ENCODE measurements around the gene COL4A2. TPM values are rescaled to one million over a fixed set of nuclear protein-coding genes. Genes with fewer than 3 reads are reported as not detected.

COL4A2 gene
- total RNA-seq, 1 donor from 2014 or later: 1,414 TPM

DNA sequence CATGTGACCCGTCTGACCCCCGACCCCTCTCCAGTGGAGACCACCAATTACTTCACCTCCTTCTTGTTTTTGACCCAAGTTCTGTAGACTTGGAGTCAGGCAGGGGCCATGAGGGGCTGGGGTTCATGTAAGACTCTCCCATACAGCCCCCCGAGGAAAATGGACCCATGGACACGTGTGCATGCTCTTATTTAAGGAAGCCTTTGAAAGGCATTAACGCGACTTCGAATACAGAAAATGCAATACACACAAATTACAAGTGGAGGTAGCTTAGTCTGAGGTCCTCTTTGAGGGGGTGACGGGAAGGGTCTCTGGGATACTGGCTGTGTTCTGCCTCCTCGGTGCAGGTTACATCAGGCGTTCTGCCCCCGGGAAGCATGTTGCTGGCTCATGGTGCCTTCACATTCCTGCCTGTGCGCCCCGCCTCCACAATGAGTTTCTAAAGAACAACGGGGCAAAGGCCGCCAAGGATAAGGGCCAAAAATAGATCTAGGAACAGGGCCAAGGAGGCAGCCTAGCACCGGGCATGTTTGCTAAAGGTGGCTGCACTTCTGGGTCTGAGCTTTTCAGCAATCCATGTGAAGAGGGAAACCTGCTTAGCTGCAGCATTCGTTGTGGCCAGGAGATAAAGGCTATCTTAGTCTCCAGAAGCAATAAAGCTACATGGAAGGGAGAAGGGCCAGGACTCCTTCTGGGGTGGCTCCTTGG lies 199.9 kb downstream of the COL4A2 start:
- Mint-ChIP-seq H3K27me3 (ENCODE audit: low read depth, unreplicated experiment) (no peaks in the 10 kb centered on the region), H3K4me3 (ENCODE audit: unreplicated experiment) (no peak overlapping the region), H3K27ac (ENCODE audit: unreplicated experiment) (no peak overlapping the region), H3K36me3 (ENCODE audit: low read depth, unreplicated experiment) (peaks cover 38% of the 10 kb centered on the region), H3K4me1 (ENCODE audit: low read depth, unreplicated experiment) (peaks cover 18% of the 10 kb centered on the region), H3K9me3 (ENCODE audit: unreplicated experiment) (no peaks in the 10 kb centered on the region)
- FAIRE-seq: no peak
- Histone ChIP-seq H3K4me2 (ENCODE audit: low read length) (peak overlapping the region; percentile 50), H3K4me1 (ENCODE audit: insufficient read depth, low read length) (no peaks in the 10 kb centered on the region), H3K27me3 (ENCODE audit: insufficient read depth, low read length) (no peaks in the 10 kb centered on the region), H3K4me3 (ENCODE audit: insufficient read depth, low read depth, low read length) (no peak overlapping the region), H4K20me1 (ENCODE audit: insufficient read depth, low read length) (peaks cover 52% of the 10 kb centered on the region), H3K36me3 (ENCODE audit: insufficient read depth, low read length) (peaks cover 58% of the 10 kb centered on the region), H3K9ac (ENCODE audit: low read length) (no peak overlapping the region), H3K79me2 (ENCODE audit: insufficient read depth, low read length) (no peaks in the 10 kb centered on the region), H3K27ac (ENCODE audit: low read depth, low read length) (no peak overlapping the region), H3K9me3 (ENCODE audit: insufficient read depth, low read depth, low read length) (no peaks in the 10 kb centered on the region), H2AFZ (ENCODE audit: low read depth, low read length) (no peak overlapping the region)
- DNase-seq (ENCODE audit: low read depth): no peak
- TF ChIP-seq EZH2 (IDR thresholded peaks at IDR 0.05; ENCODE audit: insufficient read depth, low read length): no peak
- TF ChIP-seq, protein P1, sequence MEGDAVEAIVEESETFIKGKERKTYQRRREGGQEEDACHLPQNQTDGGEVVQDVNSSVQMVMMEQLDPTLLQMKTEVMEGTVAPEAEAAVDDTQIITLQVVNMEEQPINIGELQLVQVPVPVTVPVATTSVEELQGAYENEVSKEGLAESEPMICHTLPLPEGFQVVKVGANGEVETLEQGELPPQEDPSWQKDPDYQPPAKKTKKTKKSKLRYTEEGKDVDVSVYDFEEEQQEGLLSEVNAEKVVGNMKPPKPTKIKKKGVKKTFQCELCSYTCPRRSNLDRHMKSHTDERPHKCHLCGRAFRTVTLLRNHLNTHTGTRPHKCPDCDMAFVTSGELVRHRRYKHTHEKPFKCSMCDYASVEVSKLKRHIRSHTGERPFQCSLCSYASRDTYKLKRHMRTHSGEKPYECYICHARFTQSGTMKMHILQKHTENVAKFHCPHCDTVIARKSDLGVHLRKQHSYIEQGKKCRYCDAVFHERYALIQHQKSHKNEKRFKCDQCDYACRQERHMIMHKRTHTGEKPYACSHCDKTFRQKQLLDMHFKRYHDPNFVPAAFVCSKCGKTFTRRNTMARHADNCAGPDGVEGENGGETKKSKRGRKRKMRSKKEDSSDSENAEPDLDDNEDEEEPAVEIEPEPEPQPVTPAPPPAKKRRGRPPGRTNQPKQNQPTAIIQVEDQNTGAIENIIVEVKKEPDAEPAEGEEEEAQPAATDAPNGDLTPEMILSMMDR (IDR thresholded peaks at IDR 0.05; ENCODE audit: insufficient read depth, low read depth, low read length): no peak

DNA sequence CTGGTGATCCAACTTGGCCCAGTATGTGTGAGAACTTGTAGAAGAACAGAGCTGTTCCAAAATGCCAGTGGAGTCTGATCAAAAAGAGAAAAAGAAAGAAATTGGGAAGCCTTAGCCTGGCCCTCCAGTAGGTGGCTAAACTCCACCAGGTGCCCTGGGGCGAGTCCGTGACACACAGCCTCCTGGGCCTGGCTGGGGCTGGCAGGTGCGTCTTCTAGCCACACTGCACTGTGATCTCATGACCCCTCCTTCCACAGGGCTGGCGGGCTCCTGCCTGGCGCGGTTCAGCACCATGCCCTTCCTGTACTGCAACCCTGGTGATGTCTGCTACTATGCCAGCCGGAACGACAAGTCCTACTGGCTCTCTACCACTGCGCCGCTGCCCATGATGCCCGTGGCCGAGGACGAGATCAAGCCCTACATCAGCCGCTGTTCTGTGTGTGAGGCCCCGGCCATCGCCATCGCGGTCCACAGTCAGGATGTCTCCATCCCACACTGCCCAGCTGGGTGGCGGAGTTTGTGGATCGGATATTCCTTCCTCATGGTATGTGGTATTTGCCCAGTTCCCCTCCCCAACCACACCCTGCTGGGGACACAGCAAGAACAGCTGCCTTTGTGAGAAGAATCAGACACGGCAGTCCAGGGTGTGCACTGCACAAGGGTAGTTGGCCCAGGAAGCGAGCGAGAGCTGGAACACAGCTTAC lies 200.7 kb downstream of the COL4A2 start:
- H3K4me2 ChIP-seq (ENCODE audit: low read length): no peak overlapping the region
- H3K4me1 Mint-ChIP-seq (ENCODE audit: low read depth, unreplicated experiment): peaks cover 15% of the 10 kb centered on the region
- FAIRE-seq: no peak

More for the DNA sequence above, 200.7 kb downstream of the COL4A2 start:
- Mint-ChIP-seq H3K27ac (ENCODE audit: unreplicated experiment) (no peak overlapping the region), H3K4me3 (ENCODE audit: unreplicated experiment) (no peak overlapping the region), H3K36me3 (ENCODE audit: low read depth, unreplicated experiment) (peaks cover 31% of the 10 kb centered on the region), H3K27me3 (ENCODE audit: low read depth, unreplicated experiment) (no peaks in the 10 kb centered on the region), H3K9me3 (ENCODE audit: unreplicated experiment) (no peaks in the 10 kb centered on the region)
- Histone ChIP-seq H2AFZ (ENCODE audit: low read depth, low read length) (no peak overlapping the region), H3K9ac (ENCODE audit: low read length) (no peak overlapping the region), H3K9me3 (ENCODE audit: insufficient read depth, low read depth, low read length) (no peaks in the 10 kb centered on the region), H4K20me1 (ENCODE audit: insufficient read depth, low read length) (peaks cover 58% of the 10 kb centered on the region), H3K79me2 (ENCODE audit: insufficient read depth, low read length) (no peaks in the 10 kb centered on the region), H3K4me3 (ENCODE audit: insufficient read depth, low read depth, low read length) (no peak overlapping the region), H3K27me3 (ENCODE audit: insufficient read depth, low read length) (no peaks in the 10 kb centered on the region), H3K4me1 (ENCODE audit: insufficient read depth, low read length) (no peaks in the 10 kb centered on the region), H3K36me3 (ENCODE audit: insufficient read depth, low read length) (peaks cover 60% of the 10 kb centered on the region), H3K27ac (ENCODE audit: low read depth, low read length) (no peak overlapping the region)
- TF ChIP-seq, protein P1 (IDR thresholded peaks at IDR 0.05; ENCODE audit: insufficient read depth, low read depth, low read length): no peak
- TF ChIP-seq EZH2 (IDR thresholded peaks at IDR 0.05; ENCODE audit: insufficient read depth, low read length): no peak
- no peak for DNase-seq (ENCODE audit: low read depth)

Data from astrocyte (in vitro differentiated cells and primary cell).